HG03457 (cell line): ENCODE data around the gene ATP4A.

Experiments used
- ATAC-seq: cut with Tn5 transposase; IDR thresholded peaks from one replicate; pipeline ENCODE4 v1.9.1; 2021; ENCODE audit warnings: moderate number of reproducible peaks; ENCODE audit not compliant: unreplicated experiment

The ATP4A gene

DNA sequence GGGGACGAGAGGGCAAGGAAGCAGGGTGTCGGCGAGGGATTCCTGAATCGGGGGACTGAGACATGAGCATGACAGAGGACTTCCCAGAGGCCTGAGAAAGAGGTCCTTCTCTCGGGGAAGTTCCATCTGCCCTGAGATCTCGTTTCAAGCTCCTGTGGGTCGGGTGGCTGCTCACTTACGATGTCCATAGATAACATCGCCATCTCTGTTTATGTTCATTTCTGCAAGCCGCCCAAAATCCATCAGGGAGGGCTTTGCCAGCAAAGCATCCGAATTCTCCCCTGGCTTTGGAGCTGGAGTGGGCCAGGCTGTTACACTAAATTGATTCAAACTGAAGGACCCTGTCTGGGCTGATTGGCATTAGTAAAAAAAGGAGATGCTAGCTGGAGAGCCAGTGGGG is 55.9 kb downstream of the ATP4A start:
- ATAC-seq, result no peak

DNA sequence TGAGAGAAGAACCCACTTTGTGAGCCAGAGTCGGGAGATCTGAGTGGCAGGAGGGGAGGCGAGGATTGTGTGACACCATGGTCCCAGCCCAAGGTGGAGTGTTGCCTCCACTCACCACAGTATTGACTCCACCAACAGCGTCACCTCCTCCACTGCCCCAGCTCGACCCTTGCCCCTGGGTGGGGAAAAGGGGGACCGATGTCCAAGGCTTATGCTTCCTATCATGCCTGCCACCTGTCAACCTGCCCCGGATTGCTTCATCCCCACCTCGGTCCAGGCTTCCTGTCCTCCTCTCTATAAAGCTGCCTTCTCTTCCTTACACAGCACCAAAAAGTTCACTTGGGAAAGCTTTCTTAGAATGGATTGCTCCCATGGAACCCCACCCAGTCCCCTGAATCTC is 57.4 kb downstream of the ATP4A start:
- ATAC-seq, result no peak

DNA sequence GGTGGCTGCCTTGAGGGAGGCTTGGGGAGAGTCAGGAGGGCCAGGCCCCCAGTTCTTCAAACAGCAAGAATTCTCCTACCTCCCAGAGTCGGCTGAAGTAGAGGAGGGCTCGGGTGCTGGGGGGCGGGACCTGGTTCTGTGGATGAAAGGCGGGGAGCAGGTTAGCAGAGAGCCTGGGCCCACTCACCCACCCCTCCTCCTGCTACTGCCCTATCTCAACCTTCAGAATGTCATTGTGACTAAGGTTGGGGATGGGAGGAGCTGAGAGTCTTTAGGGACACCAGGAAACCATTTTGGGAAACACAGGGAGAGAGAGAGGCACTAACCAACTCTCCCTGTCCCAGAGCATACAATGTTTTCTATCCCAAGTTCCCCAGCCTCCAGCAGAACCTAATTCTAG is 60.7 kb downstream of the ATP4A start:
- ATAC-seq, result no peak

DNA sequence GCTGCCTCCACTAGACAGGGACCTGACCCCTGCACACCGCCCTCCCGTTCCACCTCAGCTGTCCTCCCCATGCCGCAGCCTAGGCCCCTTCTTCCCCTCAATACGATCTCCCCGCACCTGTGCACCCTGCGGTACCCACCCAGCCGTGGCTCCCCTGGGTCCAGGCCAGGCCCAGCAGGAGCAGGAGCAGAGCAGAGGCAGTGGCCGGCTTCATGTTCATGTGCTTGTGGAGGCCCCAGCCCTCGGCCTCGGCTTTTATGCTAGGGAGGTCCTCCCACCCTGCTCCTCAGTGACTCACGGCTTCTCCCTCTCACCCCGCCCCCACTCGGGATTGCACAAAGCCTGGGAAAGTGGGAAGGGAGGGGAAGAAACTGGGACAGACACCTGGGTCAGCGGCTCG is 61.8 kb downstream of the ATP4A start:
- no peak for ATAC-seq

DNA sequence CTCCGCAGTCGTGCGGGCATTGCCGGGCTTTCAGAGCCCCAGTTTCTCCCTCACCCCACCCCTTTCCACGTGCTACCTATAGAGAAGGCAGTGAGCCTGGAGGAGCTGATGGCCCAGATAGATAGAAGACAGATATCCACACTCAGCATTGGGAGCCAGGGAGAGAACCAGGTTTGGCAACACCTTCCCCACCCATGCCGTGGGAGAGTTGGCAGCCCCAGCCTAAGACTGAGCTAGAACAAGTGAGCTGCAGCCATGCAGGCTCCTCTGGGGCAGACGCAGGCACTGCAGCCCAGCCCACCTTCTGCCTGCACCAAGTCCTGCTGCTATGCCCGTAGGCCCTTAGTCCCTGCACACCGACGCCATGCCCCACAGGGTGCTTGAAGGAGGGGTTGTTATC is 62.8 kb downstream of the ATP4A start:
- no peak for ATAC-seq
